Thoracic aorta (tissue), 2 donors: Measurements from ENCODE around the gene PPP6R2. TPM values are rescaled to one million over a fixed set of nuclear protein-coding genes. Genes with fewer than 3 reads are reported as not detected.

Source experiments
- ATAC-seq: fragments of 150-250 bp; one replicate; pipeline ENCODE4 v1.8.0; 2017; ENCODE audit warnings: low read depth; ENCODE audit not compliant: insufficient number of reproducible peaks, low FRiP score
- DNase-seq: peaks from one replicate; pipeline ENCODE4 v3.0.0-alpha.2; 2020; ENCODE audit warnings: low spot score
- H3K27ac ChIP-seq, 2 donors: fragments of 200-600 bp; sonication (generic); 1 replicate in 1 of 2; 2 replicates in 1 of 2; pipeline ENCODE4 v1.5.1; 2016; ENCODE audit warnings: mild to moderate bottlenecking in 2 of 2, moderate library complexity in 2 of 2
- H3K27me3 ChIP-seq: fragments of 200-600 bp; sonication (generic); replicated peaks from 2 replicates; pipeline ENCODE4 v1.6.0; 2016; ENCODE audit warnings: mild to moderate bottlenecking; ENCODE audit not compliant: insufficient read depth
- H3K36me3 ChIP-seq: fragments of 200-600 bp; sonication (generic); one replicate; pipeline ENCODE4 v1.5.1; 2016
- H3K4me1 ChIP-seq, 2 donors: fragments of 200-600 bp; sonication (generic); 1 replicate in 1 of 2; 2 replicates in 1 of 2; pipeline versions ENCODE4 v1.5.1 to v1.6.0; 2016; ENCODE audit warnings: low read depth in 2 of 2, mild to moderate bottlenecking in 1 of 2; ENCODE audit not compliant: control insufficient read depth in 1 of 2
- H3K4me3 ChIP-seq: fragments of 200-600 bp; sonication (generic); 2 replicates; pipeline ENCODE4 v1.5.1; 2016; ENCODE audit warnings: mild to moderate bottlenecking
- H3K9me3 ChIP-seq: fragments of 200-600 bp; sonication (generic); 2 replicates; pipeline ENCODE4 v1.5.1; 2016
- total RNA-seq, 2 donors: library from RNA; depleted of rRNA; stranded (reverse); fragments of >200 nt; gene quantifications; one replicate each; pipeline versions ENCODE4 v1.1.0 to v1.2.3, GENCODE V29; 2016
- TF ChIP-seq, protein P1 (sequence below): fragments of 200-600 bp; sonication (generic); IDR thresholded peaks from one replicate; pipeline ENCODE4 v1.5.1; 2019; ENCODE audit warnings: antibody characterized with exemption

Gene PPP6R2
- total RNA-seq, 2 donors from 2014 or later, result 61.2 to 73.6 TPM

DNA sequence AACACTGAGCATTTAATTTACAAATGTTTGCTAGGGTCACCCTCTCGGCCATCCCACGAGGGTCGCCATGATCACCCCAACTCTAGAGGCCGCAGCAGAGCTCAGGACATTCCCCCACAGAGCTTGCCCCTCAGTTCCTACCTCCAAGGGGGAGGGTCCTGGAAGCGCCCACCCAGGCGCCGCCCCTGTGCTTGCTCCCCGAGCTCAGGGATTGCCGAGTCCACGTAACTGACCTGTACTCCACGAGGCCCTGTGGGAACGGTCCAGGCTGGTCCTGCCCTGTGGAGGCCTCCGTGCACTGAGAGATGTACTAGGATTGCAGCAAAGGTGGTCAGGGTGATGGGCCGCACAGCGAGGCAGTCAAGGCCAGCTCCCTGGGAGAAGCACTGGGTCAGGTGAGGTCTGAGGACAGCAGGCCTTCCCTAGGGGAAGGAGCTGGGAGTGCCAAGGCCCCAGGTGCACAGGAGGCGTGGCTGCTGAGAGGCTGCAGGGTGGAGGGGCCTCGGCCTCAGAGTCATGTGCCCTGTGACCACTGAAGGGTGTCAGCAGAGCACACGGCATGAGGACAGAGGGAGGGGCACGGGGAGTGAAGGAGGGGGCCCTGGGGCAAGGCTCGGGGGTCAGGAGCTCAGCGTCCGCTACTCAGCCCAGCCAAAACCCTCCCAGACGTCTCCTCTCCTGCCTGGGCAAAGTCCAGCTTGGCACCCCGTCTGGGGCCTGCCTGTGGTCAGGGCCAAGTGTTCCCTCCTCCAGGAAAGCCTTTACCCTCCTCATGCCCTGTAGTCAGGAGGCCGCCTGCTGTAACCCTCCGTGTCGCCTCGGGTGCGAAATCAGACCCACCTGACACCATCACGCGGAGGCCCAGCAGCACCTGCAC lies 141.1 kb downstream of the PPP6R2 start:
- DNase-seq (no peak), ATAC-seq (no peak)
- Histone ChIP-seq H3K27ac (no peak overlapping the region), H3K27me3 (no peaks in the 10 kb centered on the region), H3K9me3 (no peaks in the 10 kb centered on the region), H3K4me1 (no peaks in the 10 kb centered on the region), H3K4me3 (no peak overlapping the region), H3K36me3 (no peaks in the 10 kb centered on the region)
- TF ChIP-seq, protein P1, sequence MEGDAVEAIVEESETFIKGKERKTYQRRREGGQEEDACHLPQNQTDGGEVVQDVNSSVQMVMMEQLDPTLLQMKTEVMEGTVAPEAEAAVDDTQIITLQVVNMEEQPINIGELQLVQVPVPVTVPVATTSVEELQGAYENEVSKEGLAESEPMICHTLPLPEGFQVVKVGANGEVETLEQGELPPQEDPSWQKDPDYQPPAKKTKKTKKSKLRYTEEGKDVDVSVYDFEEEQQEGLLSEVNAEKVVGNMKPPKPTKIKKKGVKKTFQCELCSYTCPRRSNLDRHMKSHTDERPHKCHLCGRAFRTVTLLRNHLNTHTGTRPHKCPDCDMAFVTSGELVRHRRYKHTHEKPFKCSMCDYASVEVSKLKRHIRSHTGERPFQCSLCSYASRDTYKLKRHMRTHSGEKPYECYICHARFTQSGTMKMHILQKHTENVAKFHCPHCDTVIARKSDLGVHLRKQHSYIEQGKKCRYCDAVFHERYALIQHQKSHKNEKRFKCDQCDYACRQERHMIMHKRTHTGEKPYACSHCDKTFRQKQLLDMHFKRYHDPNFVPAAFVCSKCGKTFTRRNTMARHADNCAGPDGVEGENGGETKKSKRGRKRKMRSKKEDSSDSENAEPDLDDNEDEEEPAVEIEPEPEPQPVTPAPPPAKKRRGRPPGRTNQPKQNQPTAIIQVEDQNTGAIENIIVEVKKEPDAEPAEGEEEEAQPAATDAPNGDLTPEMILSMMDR, result no peak

DNA sequence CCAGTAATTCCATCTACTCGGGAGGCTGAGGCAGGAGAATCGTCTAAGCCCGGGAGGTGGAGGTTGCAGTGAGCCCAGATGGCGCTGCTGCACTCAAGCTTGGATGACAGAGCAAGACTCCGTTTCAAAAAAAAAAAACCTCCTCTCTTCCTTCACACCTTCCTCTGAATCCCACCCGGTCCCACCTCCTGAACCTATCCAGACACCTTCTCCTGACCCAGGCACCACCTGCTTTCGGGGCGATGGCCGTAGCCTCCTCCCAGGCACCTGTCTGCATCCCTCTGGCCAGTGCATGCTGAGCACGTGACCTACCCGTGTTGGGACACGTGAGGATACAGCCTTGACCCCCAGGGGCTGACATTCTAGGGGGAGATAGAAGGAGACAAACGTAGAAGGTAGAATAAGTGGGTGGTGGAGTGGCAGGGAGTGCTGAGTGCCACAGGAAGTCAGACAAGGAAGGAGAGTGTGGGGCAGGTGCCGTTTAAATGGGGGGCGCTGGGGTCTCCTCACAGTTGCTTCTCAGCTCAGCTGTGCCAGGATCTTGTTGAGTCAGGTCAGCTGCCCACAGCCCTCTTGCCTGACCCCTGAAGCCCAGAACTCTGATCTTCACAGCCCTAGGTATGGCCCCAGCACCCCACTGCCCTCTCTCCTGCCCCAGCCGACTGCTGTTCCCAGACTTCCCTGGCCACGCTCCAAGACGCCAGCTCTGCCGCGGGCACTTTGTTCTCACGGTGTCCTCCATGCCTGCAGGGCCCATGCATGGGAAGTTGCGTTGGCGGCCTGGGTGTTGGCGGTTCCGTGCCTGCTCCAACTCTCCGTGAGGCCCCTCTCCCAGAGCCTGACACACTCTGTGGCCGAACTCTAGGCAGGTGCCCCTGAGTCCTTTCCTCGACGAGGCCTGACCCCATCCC lies 142.3 kb downstream of the PPP6R2 start:
- H3K27me3 ChIP-seq, result no peaks in the 10 kb centered on the region
- H3K4me3 ChIP-seq, result no peak overlapping the region

DNA sequence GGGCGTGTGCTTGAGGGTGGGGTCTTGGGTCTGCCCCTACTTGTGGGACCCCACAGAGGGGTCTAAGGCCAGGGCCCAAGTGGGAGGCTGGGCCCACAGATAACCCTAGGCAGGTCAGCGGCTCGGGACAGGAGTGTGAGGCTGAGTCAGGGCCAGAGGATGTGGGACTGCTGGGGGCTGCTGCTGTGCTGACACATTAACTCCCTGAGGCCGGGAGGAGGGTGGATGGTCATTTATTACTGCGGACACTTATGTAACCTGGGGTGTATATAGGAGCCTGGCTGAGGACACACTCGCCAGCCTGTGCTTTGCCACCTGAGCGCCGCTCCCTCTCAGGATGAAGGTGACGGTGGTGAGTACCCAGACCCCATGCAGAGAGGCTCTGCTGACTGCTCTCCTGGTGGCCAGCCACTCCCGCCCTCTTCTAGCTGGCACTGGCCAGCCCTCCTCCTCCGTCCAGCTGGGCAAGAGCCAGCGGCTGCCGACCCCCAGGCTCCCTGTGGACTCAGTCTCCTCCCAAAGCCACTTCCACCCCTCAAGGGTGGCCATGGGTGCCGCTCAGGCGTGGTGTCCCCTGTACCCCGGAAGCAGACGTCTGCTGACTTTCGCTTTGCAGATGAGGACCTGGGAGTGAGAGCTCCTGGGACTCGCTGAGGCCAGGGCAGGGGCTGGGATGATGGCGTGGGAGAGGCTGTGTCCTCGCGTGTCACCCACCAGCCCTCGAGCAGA lies 143.6 kb downstream of the PPP6R2 start, which contains the start of gene MIOX:
MIOX (plus strand) TSS at position 299 of the 729 bp plus-strand sequence; CDS start at position 338, 39 bp downstream.
- no peak within 1 kb of the TSS for H3K27ac ChIP-seq
- no peaks in the 10 kb centered on the region for H3K36me3 ChIP-seq
- no peaks in the 10 kb centered on the region for H3K9me3 ChIP-seq
- H3K4me3 ChIP-seq, result no peak within 1 kb of the TSS
- no peaks in the 10 kb centered on the region for H3K4me1 ChIP-seq
- ATAC-seq (no peak), DNase-seq (no peak)
- TF ChIP-seq, protein P1, result no peak
- no peaks in the 10 kb centered on the region for H3K27me3 ChIP-seq

More for the DNA sequence above, 142.3 kb downstream of the PPP6R2 start:
- no peak for ATAC-seq
- Histone ChIP-seq H3K36me3 (no peaks in the 10 kb centered on the region), H3K9me3 (no peaks in the 10 kb centered on the region), H3K4me1 (no peaks in the 10 kb centered on the region), H3K27ac (no peak overlapping the region)
- TF ChIP-seq, protein P1, result no peak
- DNase-seq, result no peak

DNA sequence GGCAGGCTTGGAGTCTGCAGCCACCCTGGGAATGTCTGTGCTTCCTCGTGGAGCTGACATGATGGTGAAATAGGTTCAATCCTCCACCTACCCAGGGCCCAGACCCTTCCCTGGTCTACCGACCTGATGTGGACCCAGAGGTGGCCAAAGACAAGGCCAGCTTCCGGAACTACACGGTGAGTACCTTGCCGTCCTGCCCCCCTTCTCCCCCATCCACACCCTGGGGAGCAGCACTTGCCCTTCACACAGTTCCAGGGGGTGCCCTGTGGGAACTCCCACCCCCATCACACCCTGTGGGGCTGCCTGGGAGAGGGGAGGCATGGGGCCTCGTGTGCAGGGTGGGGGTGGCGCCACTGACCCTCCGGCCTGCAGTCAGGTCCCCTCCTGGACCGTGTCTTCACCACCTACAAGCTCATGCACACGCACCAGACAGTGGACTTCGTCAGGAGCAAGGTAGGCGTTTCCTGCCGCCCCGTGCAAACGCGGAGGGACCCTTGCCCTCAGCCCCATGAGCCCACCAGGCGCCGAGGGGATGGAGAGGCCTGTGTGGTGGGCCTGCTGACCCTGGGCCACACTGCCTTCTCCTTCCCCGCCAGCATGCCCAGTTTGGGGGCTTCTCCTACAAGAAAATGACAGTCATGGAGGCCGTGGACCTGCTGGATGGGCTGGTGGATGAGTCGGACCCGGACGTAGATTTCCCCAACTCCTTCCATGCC lies 144.3 kb downstream of the PPP6R2 start:
- Histone ChIP-seq H3K36me3 (no peaks in the 10 kb centered on the region), H3K27me3 (no peaks in the 10 kb centered on the region), H3K27ac (no peak overlapping the region), H3K4me1 (no peaks in the 10 kb centered on the region), H3K4me3 (no peak overlapping the region), H3K9me3 (no peaks in the 10 kb centered on the region)
- DNase-seq, result no peak
- ATAC-seq, result no peak
- TF ChIP-seq, protein P1, result no peak
